BLaER1 treated with 17β-estradiol and CSF1 and Interleukin-3, amounts not matched to agents 10 nM and 100 nM (cell line): ENCODE data around the gene FAM120AOS.
A peak's percentile ranks its signal among the peaks of the same experiment; 100 is the strongest.

ENCODE experiments used
- H3K27ac ChIP-seq, 11 experiments: shearing (Covaris generic); formaldehyde crosslinking; 2 replicates each; pipeline ENCODE4 v1.8.1; 2022
- H3K27me3 ChIP-seq, 11 experiments: shearing (Covaris generic); formaldehyde crosslinking; 2 replicates each; pipeline ENCODE4 v1.8.1; 2022
- H3K36me3 ChIP-seq, 11 experiments: shearing (Covaris generic); formaldehyde crosslinking; 2 replicates each; pipeline ENCODE4 v1.8.1; 2022
- H3K4me1 ChIP-seq, 10 experiments: shearing (Covaris generic); formaldehyde crosslinking; 2 replicates each; pipeline ENCODE4 v1.8.1; 2022
- H3K4me2 ChIP-seq, 11 experiments: shearing (Covaris generic); formaldehyde crosslinking; 2 replicates each; pipeline ENCODE4 v1.8.1; 2022
- H3K4me3 ChIP-seq, 10 experiments: shearing (Covaris generic); formaldehyde crosslinking; 2 replicates each; pipeline ENCODE4 v1.8.1; 2022
- H3K9ac ChIP-seq, 11 experiments: shearing (Covaris generic); formaldehyde crosslinking; 2 replicates each; pipeline ENCODE4 v1.8.1; 2022
- H3K9me3 ChIP-seq, 11 experiments: shearing (Covaris generic); formaldehyde crosslinking; replicated peaks in 1 of 11; 2 replicates each; pipeline ENCODE4 v1.8.1; 2022
- H4K20me1 ChIP-seq, 11 experiments: shearing (Covaris generic); formaldehyde crosslinking; 2 replicates each; pipeline ENCODE4 v1.8.1; 2022
- Cebpa-rat ChIP-seq, 11 experiments: shearing (Covaris generic); IDR thresholded peaks; 2 replicates each; pipeline ENCODE4 v1.8.1; 2022

FAM120AOS gene

GRCh38 chr9:93475108-93475507 is 21.7 kb upstream of the FAM120AOS start:
- no peaks in the 10 kb centered on the region for H3K9me3 ChIP-seq
- peaks cover 15 to 95% (median 65%) of the 10 kb centered on the region in 11 experiments; a peak in 20 of 22 replicates for H4K20me1 ChIP-seq
- H3K4me2 ChIP-seq, result no peak overlapping the region
- peaks cover 0 to 7% (median under 1%) of the 10 kb centered on the region in 10 experiments; a peak in 5 of 20 replicates for H3K4me1 ChIP-seq
- H3K36me3 ChIP-seq, result peaks cover 87 to 100% (median 91%) of the 10 kb centered on the region in 11 experiments
- H3K9ac ChIP-seq, result no peak overlapping the region
- no peak overlapping the region for H3K27ac ChIP-seq
- TF ChIP-seq Cebpa-rat (IDR thresholded peaks at IDR 0.05), result no peak
- H3K27me3 ChIP-seq, result no peaks in the 10 kb centered on the region
- no peak overlapping the region for H3K4me3 ChIP-seq

DNA sequence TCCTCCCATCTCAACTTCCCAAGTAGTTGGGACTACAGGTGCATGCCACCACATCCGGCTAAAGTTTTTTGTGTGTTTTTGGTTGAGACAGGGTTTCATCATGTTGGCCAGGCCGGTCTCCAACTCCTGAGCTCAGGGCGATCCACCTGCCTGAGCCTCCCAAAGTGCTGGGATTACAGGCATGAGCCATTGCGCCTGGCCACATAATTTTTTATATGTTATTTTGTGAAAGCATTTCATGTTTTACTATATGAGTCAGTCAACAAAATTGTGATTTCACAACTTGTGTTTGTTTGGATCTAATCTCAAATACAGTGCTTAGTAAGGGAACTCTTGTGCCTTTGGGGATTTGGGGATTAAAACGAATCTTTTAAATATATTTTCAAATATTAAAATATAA is 20.0 kb upstream of the FAM120AOS start:
- H3K27ac ChIP-seq, result no peak overlapping the region
- H4K20me1 ChIP-seq, result peaks cover 24 to 97% (median 75%) of the 10 kb centered on the region in 11 experiments; a peak in 19 of 22 replicates

GRCh38 chr9:93471124-93471523 is 17.7 kb upstream of the FAM120AOS start:
- no peak for TF ChIP-seq Cebpa-rat (IDR thresholded peaks at IDR 0.05)
- Histone ChIP-seq H3K27me3 (no peaks in the 10 kb centered on the region), H3K27ac (no peak overlapping the region), H3K9me3 (no peaks in the 10 kb centered on the region), H3K36me3 (peaks cover 54 to 65% (median 59%) of the 10 kb centered on the region in 11 experiments), H3K4me1 (peaks cover 23 to 40% (median 32%) of the 10 kb centered on the region in 10 experiments), H3K9ac (no peak overlapping the region), H3K4me3 (no peak overlapping the region), H4K20me1 (peaks cover 19 to 97% (median 77%) of the 10 kb centered on the region in 11 experiments; a peak in 20 of 22 replicates), H3K4me2 (no peak overlapping the region)

More for the DNA sequence above, 20.0 kb upstream of the FAM120AOS start:
- Histone ChIP-seq H3K9ac (no peak overlapping the region), H3K9me3 (no peaks in the 10 kb centered on the region), H3K4me1 (peaks cover 8 to 18% (median 9%) of the 10 kb centered on the region in 10 experiments), H3K4me2 (no peak overlapping the region), H3K36me3 (peaks cover 74 to 85% (median 78%) of the 10 kb centered on the region in 11 experiments), H3K4me3 (no peak overlapping the region), H3K27me3 (no peaks in the 10 kb centered on the region)
- TF ChIP-seq Cebpa-rat (IDR thresholded peaks at IDR 0.05), result no peak

GRCh38 chr9:93470391-93470790 is 17.0 kb upstream of the FAM120AOS start:
- peaks cover 47 to 62% (median 53%) of the 10 kb centered on the region in 11 experiments for H3K36me3 ChIP-seq
- H3K9ac ChIP-seq, result no peak overlapping the region
- peaks cover 29 to 48% (median 39%) of the 10 kb centered on the region in 10 experiments for H3K4me1 ChIP-seq
- no peaks in the 10 kb centered on the region for H3K9me3 ChIP-seq
- TF ChIP-seq Cebpa-rat (IDR thresholded peaks at IDR 0.05), result no peak
- H3K27ac ChIP-seq, result no peak overlapping the region
- no peaks in the 10 kb centered on the region for H3K27me3 ChIP-seq
- H3K4me2 ChIP-seq, result peak overlapping the region in 1 of 11 experiments; percentile 13; a peak in 1 of 22 replicates
- H3K4me3 ChIP-seq, result no peak overlapping the region
- H4K20me1 ChIP-seq, result peaks cover 15 to 97% (median 77%) of the 10 kb centered on the region in 11 experiments; a peak in 20 of 22 replicates

GRCh38 chr9:93468763-93469456 is 15.5 kb upstream of the FAM120AOS start:
- H3K27ac ChIP-seq, result peak overlapping the region in 10 of 11 experiments; percentile 16 to 64 (median 44); a peak in 16 of 22 replicates

DNA sequence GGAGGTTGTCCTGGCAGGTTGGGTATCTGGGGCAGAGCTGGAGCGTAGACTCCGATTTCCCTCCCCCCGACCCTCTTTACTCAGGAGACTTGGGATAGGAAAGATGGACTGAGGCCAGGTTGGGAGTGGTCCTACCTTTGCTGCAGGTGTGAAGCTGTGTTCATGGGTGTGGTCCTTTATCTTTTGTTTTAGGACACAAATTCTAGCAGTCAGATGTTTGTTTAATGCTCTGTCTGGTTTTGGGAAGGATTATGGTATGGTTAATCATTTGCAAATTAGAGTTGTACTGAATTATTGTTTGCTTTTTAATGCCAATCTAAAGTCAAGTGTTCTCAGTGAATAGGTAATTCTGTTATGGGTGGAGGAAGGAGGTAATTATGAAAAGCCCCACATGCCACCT is 14.1 kb upstream of the FAM120AOS start:
- H3K4me2 ChIP-seq, result peak overlapping the region; percentile 41 to 86 (median 66)
- H3K27ac ChIP-seq, result peak overlapping the region in 4 of 11 experiments; percentile 5 to 46 (median 22); a peak in 1 of 22 replicates
- no peak overlapping the region for H3K4me3 ChIP-seq
- H4K20me1 ChIP-seq, result peaks cover 15 to 99% (median 66%) of the 10 kb centered on the region in 11 experiments; a peak in 20 of 22 replicates
- no peaks in the 10 kb centered on the region for H3K27me3 ChIP-seq
- H3K9ac ChIP-seq, result no peak overlapping the region
- H3K36me3 ChIP-seq, result peaks cover 18 to 37% (median 24%) of the 10 kb centered on the region in 11 experiments; a peak in 21 of 22 replicates
- no peaks in the 10 kb centered on the region for H3K9me3 ChIP-seq
- no peak for TF ChIP-seq Cebpa-rat (IDR thresholded peaks at IDR 0.05)
- H3K4me1 ChIP-seq, result peaks cover 47 to 76% (median 61%) of the 10 kb centered on the region in 10 experiments

More at GRCh38 chr9:93468763-93469456, 15.5 kb upstream of the FAM120AOS start:
- Histone ChIP-seq H3K9ac (peak overlapping the region in 6 of 11 experiments; percentile 27 to 69 (median 39); a peak in 8 of 22 replicates), H4K20me1 (peaks cover 15 to 97% (median 70%) of the 10 kb centered on the region in 11 experiments; a peak in 20 of 22 replicates), H3K4me3 (no peak overlapping the region), H3K36me3 (peaks cover 32 to 48% (median 39%) of the 10 kb centered on the region in 11 experiments), H3K4me1 (peaks cover 42 to 63% (median 54%) of the 10 kb centered on the region in 10 experiments), H3K4me2 (peak overlapping the region; percentile 8 to 89 (median 48); a peak in 19 of 22 replicates), H3K9me3 (no peaks in the 10 kb centered on the region), H3K27me3 (no peaks in the 10 kb centered on the region)
- TF ChIP-seq Cebpa-rat (IDR thresholded peaks at IDR 0.05), result no peak

GRCh38 chr9:93467062-93467416 is 13.7 kb upstream of the FAM120AOS start:
- peak overlapping the region; percentile 41 to 86 (median 66) for H3K4me2 ChIP-seq
- H3K9ac ChIP-seq, result no peak overlapping the region; a peak in 1 of 22 replicates
- H4K20me1 ChIP-seq, result peaks cover 15 to 99% (median 70%) of the 10 kb centered on the region in 11 experiments; a peak in 20 of 22 replicates
- H3K9me3 ChIP-seq, result no peaks in the 10 kb centered on the region
- H3K27ac ChIP-seq, result peak overlapping the region in 6 of 11 experiments; percentile 7 to 46 (median 28); a peak in 7 of 22 replicates
- peaks cover 14 to 36% (median 20%) of the 10 kb centered on the region in 11 experiments; a peak in 21 of 22 replicates for H3K36me3 ChIP-seq
- no peak for TF ChIP-seq Cebpa-rat (IDR thresholded peaks at IDR 0.05)
- H3K4me3 ChIP-seq, result no peak overlapping the region
- peaks cover 47 to 79% (median 61%) of the 10 kb centered on the region in 10 experiments for H3K4me1 ChIP-seq
- H3K27me3 ChIP-seq, result no peaks in the 10 kb centered on the region

DNA sequence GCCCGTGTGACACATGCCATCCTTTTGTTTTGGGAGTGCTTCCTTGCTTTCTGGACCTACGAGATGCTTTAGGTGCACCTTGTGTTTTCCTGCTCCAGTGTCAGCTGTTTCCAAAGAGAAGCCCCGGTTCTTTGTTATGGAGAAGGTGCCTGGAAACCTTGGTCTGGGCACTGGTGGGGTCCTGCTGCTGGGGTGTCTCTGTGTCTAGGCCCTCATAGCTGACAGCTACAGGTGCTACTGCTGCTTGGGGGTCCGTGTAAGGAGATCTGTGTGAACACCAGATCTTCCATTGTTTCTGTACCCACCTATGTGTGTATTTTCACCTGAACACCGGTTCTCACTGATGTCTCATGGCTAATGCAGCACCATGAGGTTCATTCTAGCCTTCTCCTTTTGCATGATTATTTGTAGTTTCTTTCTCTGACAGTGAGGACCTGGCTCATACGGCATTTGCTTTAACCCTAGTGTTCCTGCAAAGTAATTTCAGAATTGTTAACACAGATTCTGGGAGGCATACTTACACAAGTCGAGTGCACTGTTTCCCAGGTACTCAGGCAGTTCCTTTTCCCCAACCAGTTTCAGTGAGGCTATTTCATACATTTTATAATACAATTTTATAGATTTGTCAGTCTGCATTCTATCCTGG is 13.2 kb upstream of the FAM120AOS start:
- peak overlapping the region; percentile 41 to 86 (median 66) for H3K4me2 ChIP-seq
- H3K36me3 ChIP-seq, result peaks cover 10 to 31% (median 17%) of the 10 kb centered on the region in 11 experiments; a peak in 21 of 22 replicates
- peaks cover 15 to 100% (median 75%) of the 10 kb centered on the region in 11 experiments; a peak in 20 of 22 replicates for H4K20me1 ChIP-seq
- H3K4me1 ChIP-seq, result peaks cover 47 to 84% (median 62%) of the 10 kb centered on the region in 10 experiments
- H3K4me3 ChIP-seq, result no peak overlapping the region
- no peaks in the 10 kb centered on the region for H3K27me3 ChIP-seq
- no peak for TF ChIP-seq Cebpa-rat (IDR thresholded peaks at IDR 0.05)
- no peaks in the 10 kb centered on the region for H3K9me3 ChIP-seq
- peak overlapping the region in 8 of 11 experiments; percentile 14 to 88 (median 36); a peak in 10 of 22 replicates for H3K27ac ChIP-seq
- H3K9ac ChIP-seq, result no peak overlapping the region; a peak in 1 of 22 replicates
